K562 (cell line): ENCODE results near the gene SLC17A1.

Experiments
- ARNT ChIP-seq, 2 experiments: fragments of 450-650 bp; IDR thresholded peaks; 2 replicates each; pipeline ENCODE4 v1.6.1; 2016; ENCODE audit warnings: mild to moderate bottlenecking in 1 of 2
- CHD2 ChIP-seq: IDR thresholded peaks from 2 replicates; pipeline ENCODE4 v1.6.1; 2011; ENCODE audit warnings: low read depth, low read length
- EP300 ChIP-seq: IDR thresholded peaks from 2 replicates; pipeline ENCODE4 v1.6.1; 2012; ENCODE audit warnings: low read length, improper control_type of control experiment
- HDAC2 ChIP-seq: fragments of 450-650 bp; IDR thresholded peaks from 2 replicates; pipeline ENCODE4 v1.6.1; 2016; ENCODE audit warnings: mild to moderate bottlenecking
- POLR2A ChIP-seq: fragments of 450-650 bp; conservative IDR thresholded peaks from 2 replicates; pipeline ENCODE4 v1.6.1; 2016
- POLR2AphosphoS5 ChIP-seq: IDR thresholded peaks from 2 replicates; pipeline ENCODE4 v1.6.1; 2011; ENCODE audit warnings: mild to moderate bottlenecking, low read depth, low read length, moderate library complexity; ENCODE audit not compliant: control insufficient read depth, insufficient read depth

- TF ChIP-seq HDAC2 (no peak), ARNT (IDR thresholded peaks at IDR 0.05) (no peak), EP300 (no peak), CHD2 (no peak), POLR2AphosphoS5 (no peak), POLR2A (no peak)
These were observed 38.0 kb upstream of the SLC17A1 start for GRCh38 chr6:25869840-25870239.
